Measurements from ENCODE around the gene LBX1.
A peak's percentile ranks its signal among the peaks of the same experiment; 100 is the strongest.

LBX1 gene

GRCh38 chr10:101229266-101230182 lies at the start of gene LBX1:
Gene LBX1 (minus strand): TSS chr10:101229463. CDS start chr10:101228815, 648 bp downstream.
- DNase-seq (ENCODE audit: low read depth, low spot score) = no peak

GRCh38 chr10:101273741-101274140 lies 44.5 kb upstream of the LBX1 start:
- no peak for DNase-seq (ENCODE audit: low read depth, low spot score)

- no peak for DNase-seq (ENCODE audit: low read depth, low spot score)
Observed at GRCh38 chr10:101273330-101273729, 44.1 kb upstream of the LBX1 start.

- DNase-seq (ENCODE audit: low read depth, low spot score) = peak; percentile 28
Observed at GRCh38 chr10:101272229-101272868, 43.1 kb upstream of the LBX1 start.

- no peak for DNase-seq (ENCODE audit: low read depth, low spot score)
Observed at GRCh38 chr10:101270763-101271162, 41.5 kb upstream of the LBX1 start.

GRCh38 chr10:101267776-101268175 lies 38.5 kb upstream of the LBX1 start:
- no peak for DNase-seq (ENCODE audit: low read depth, low spot score)

- DNase-seq (ENCODE audit: low read depth, low spot score) = no peak
Observed at GRCh38 chr10:101267290-101267680, 38.0 kb upstream of the LBX1 start.

- DNase-seq (ENCODE audit: low read depth, low spot score) = no peak
Observed at GRCh38 chr10:101266381-101267289, 37.4 kb upstream of the LBX1 start.

- no peak for DNase-seq (ENCODE audit: low read depth, low spot score)
Observed at GRCh38 chr10:101263150-101263752, 34.0 kb upstream of the LBX1 start.

GRCh38 chr10:101262147-101262546 lies 32.9 kb upstream of the LBX1 start:
- no peak for DNase-seq (ENCODE audit: low read depth, low spot score)

- no peak for DNase-seq (ENCODE audit: low read depth, low spot score)
Observed at GRCh38 chr10:101261702-101262101, 32.4 kb upstream of the LBX1 start.

- no peak for DNase-seq (ENCODE audit: low read depth, low spot score)
Observed at GRCh38 chr10:101260764-101261481, 31.7 kb upstream of the LBX1 start.

GRCh38 chr10:101258179-101258885 lies 29.1 kb upstream of the LBX1 start:
- no peak for DNase-seq (ENCODE audit: low read depth, low spot score)

- no peak for DNase-seq (ENCODE audit: low read depth, low spot score)
Observed at GRCh38 chr10:101257491-101257890, 28.2 kb upstream of the LBX1 start.

- no peak for DNase-seq (ENCODE audit: low read depth, low spot score)
Observed at GRCh38 chr10:101257084-101257483, 27.8 kb upstream of the LBX1 start.

- DNase-seq (ENCODE audit: low read depth, low spot score) = no peak
Observed at GRCh38 chr10:101256387-101256786, 27.1 kb upstream of the LBX1 start.

GRCh38 chr10:101250136-101250535 lies 20.9 kb upstream of the LBX1 start:
- no peak for DNase-seq (ENCODE audit: low read depth, low spot score)

- DNase-seq (ENCODE audit: low read depth, low spot score) = no peak
Observed at GRCh38 chr10:101249171-101249581, 19.9 kb upstream of the LBX1 start.

GRCh38 chr10:101246639-101247038 lies 17.4 kb upstream of the LBX1 start:
- DNase-seq (ENCODE audit: low read depth, low spot score) = no peak
